ENCODE data around the gene ZNF441. TPM values are rescaled to one million over a fixed set of nuclear protein-coding genes. Genes with fewer than 3 reads are reported as not detected.

The ZNF441 gene
- total and polyA plus RNA-seq, 2 of the 13 experiments (the other 11 are each of a cell fraction or from before 2014, with no cell fraction given), result 2.8 to 10.0 TPM

DNA sequence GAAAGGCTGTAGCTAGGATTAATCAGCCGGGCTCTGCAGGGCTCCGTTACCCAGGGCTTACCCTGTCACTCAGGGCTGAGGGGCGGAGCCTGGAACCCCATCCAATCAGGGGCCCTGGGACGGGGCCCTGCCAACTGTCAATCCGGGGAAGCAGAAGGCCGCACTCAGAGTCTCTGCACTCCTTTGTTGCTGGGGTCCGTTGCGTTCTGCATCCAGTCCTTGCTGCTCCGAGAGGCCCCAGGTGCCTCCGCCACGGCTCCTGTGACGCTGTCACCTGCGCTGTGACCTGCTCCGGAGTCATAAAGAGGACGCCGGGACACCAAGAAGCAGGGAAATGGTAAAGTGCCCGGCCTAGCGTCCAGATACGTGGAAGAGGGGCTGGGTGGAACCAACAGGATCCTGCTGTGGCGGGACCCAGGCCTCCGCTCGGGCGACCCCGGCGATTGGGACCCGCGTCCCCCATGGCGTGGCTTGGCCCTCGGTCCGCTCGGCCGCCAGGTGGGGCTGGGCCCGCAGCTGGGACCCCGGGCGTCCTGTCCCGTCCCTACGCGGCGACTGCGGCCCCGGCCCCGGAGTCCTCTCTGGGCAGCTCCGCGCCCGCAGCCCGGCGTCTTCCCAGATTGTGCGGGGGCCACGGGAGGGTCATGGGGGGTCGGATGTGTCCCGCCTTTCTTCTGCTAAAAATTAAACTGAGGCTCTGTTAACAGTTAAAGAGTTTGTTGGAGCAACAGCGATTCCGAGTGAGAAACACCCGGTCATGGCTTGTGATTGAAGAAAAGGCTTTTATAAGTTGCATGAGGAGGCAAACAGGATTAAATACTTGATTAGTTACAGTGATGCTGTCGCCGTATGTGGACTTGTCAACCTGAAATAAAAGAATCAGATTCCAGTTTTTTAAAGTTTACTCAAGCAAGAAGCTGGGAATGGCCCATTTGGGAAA lies 31.9 kb downstream of the ZNF441 start, which contains the start of gene ZNF491 (continued):
- TF ChIP-seq PAWR (CRISPR knock-in tag; IDR thresholded peaks at IDR 0.05; ENCODE audit: borderline replicate concordance) (no peak), ZNF235 (CRISPR knock-in tag; IDR thresholded peaks at IDR 0.05; ENCODE audit: borderline replicate concordance) (no peak), EZH2 (conservative IDR thresholded peaks at IDR 0.05; ENCODE audit: low read depth, low read length) (no peak), ZFP36L2 (CRISPR knock-in tag; IDR thresholded peaks at IDR 0.05) (no peak), PHF8 (CRISPR knock-in tag; IDR thresholded peaks at IDR 0.05) (peak; percentile 91), HMGA1 (CRISPR knock-in tag; conservative IDR thresholded peaks at IDR 0.05) (no peak), ZNF615 (CRISPR knock-in tag; IDR thresholded peaks at IDR 0.05; ENCODE audit: borderline replicate concordance) (no peak), ZNF577 (CRISPR knock-in tag; IDR thresholded peaks at IDR 0.05; ENCODE audit: borderline replicate concordance, low read depth) (no peak), ZNF605 (CRISPR knock-in tag; IDR thresholded peaks at IDR 0.05) (no peak), ZNF350 (CRISPR knock-in tag; IDR thresholded peaks at IDR 0.05; ENCODE audit: borderline replicate concordance, low read depth) (no peak), RXRB (CRISPR knock-in tag; IDR thresholded peaks at IDR 0.05; ENCODE audit: borderline replicate concordance) (no peak), ZFP41 (CRISPR knock-in tag; IDR thresholded peaks at IDR 0.05; ENCODE audit: borderline replicate concordance) (no peak), CEBPG (CRISPR knock-in tag; IDR thresholded peaks at IDR 0.05) (no peak), MED8 (CRISPR knock-in tag; IDR thresholded peaks at IDR 0.05; ENCODE audit: insufficient replicate concordance) (no peak), ZNF773 (CRISPR knock-in tag; IDR thresholded peaks at IDR 0.05; ENCODE audit: borderline replicate concordance) (no peak), MXD4 (CRISPR knock-in tag; IDR thresholded peaks at IDR 0.05) (0 out of 2 replicates have a peak, but pooled peaks have one; percentile 14), GPN1 (CRISPR knock-in tag; IDR thresholded peaks at IDR 0.05; ENCODE audit: borderline replicate concordance) (no peak), SPEN (CRISPR knock-in tag; IDR thresholded peaks at IDR 0.05; ENCODE audit: low read depth) (peak; percentile 60)
- TF ChIP-seq, protein P1, sequence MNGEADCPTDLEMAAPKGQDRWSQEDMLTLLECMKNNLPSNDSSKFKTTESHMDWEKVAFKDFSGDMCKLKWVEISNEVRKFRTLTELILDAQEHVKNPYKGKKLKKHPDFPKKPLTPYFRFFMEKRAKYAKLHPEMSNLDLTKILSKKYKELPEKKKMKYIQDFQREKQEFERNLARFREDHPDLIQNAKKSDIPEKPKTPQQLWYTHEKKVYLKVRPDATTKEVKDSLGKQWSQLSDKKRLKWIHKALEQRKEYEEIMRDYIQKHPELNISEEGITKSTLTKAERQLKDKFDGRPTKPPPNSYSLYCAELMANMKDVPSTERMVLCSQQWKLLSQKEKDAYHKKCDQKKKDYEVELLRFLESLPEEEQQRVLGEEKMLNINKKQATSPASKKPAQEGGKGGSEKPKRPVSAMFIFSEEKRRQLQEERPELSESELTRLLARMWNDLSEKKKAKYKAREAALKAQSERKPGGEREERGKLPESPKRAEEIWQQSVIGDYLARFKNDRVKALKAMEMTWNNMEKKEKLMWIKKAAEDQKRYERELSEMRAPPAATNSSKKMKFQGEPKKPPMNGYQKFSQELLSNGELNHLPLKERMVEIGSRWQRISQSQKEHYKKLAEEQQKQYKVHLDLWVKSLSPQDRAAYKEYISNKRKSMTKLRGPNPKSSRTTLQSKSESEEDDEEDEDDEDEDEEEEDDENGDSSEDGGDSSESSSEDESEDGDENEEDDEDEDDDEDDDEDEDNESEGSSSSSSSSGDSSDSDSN (CRISPR knock-in tag; IDR thresholded peaks at IDR 0.05), result peak; percentile 97
- TF ChIP-seq, protein P2, sequence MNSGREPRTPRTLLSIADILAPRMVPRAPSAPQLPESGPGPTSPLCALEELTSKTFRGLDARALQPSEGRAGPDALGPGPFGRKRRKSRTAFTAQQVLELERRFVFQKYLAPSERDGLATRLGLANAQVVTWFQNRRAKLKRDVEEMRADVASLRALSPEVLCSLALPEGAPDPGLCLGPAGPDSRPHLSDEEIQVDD (CRISPR knock-in tag; IDR thresholded peaks at IDR 0.05; ENCODE audit: borderline replicate concordance), result no peak
- TF ChIP-seq, protein P3, sequence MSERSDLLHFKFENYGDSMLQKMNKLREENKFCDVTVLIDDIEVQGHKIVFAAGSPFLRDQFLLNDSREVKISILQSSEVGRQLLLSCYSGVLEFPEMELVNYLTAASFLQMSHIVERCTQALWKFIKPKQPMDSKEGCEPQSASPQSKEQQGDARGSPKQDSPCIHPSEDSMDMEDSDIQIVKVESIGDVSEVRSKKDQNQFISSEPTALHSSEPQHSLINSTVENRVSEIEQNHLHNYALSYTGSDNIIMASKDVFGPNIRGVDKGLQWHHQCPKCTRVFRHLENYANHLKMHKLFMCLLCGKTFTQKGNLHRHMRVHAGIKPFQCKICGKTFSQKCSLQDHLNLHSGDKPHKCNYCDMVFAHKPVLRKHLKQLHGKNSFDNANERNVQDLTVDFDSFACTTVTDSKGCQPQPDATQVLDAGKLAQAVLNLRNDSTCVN (CRISPR knock-in tag; IDR thresholded peaks at IDR 0.05; ENCODE audit: borderline replicate concordance), result peak; percentile 18; the same call in 1 of the 2 replicates
- TF ChIP-seq, protein P4, sequence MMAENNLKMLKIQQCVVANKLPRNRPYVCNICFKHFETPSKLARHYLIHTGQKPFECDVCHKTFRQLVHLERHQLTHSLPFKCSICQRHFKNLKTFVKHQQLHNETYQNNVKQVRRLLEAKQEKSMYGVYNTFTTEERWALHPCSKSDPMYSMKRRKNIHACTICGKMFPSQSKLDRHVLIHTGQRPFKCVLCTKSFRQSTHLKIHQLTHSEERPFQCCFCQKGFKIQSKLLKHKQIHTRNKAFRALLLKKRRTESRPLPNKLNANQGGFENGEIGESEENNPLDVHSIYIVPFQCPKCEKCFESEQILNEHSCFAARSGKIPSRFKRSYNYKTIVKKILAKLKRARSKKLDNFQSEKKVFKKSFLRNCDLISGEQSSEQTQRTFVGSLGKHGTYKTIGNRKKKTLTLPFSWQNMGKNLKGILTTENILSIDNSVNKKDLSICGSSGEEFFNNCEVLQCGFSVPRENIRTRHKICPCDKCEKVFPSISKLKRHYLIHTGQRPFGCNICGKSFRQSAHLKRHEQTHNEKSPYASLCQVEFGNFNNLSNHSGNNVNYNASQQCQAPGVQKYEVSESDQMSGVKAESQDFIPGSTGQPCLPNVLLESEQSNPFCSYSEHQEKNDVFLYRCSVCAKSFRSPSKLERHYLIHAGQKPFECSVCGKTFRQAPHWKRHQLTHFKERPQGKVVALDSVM (CRISPR knock-in tag; IDR thresholded peaks at IDR 0.05), result peak; percentile 65

All from HepG2 (cell line).